Stomach (tissue), 9 donors: Measurements from ENCODE around the gene RHBDL1. TPM values are rescaled to one million over a fixed set of nuclear protein-coding genes. Genes with fewer than 3 reads are reported as not detected.
"Not testable (repeated sequence)": the region's sequence is repeated elsewhere in the genome, so short reads cannot be mapped to it uniquely, and the experiment has no call there.

ENCODE experiments used
- DNase-seq, 2 donors: peaks; one replicate each; pipeline versions ENCODE4 v3.0.0 to v3.0.0-alpha.2; 2013 to 2019
- H3K27ac ChIP-seq, 5 donors: fragments of 200-600 bp in 4 of 5; sonication (generic) in 4 of 5; one replicate each; pipeline ENCODE4 v1.5.1; 2013 to 2019; ENCODE audit warnings: mild to moderate bottlenecking in 1 of 5, moderate library complexity in 1 of 5
- H3K27me3 ChIP-seq, 3 donors: fragments of 200-600 bp; sonication (generic); one replicate each; pipeline ENCODE4 v1.5.1; 2017 to 2019; ENCODE audit warnings: mixed run types in 1 of 3
- H3K36me3 ChIP-seq, 4 donors: fragments of 200-600 bp; sonication (generic); 1 replicate in 3 of 4; 2 replicates in 1 of 4; pipeline ENCODE4 v1.5.1; 2016 to 2019
- H3K4me1 ChIP-seq, 4 donors: fragments of 200-600 bp; sonication (generic); one replicate each; pipeline ENCODE4 v1.5.1; 2016 to 2019
- H3K4me3 ChIP-seq, 4 donors: fragments of 200-600 bp; sonication (generic) in 3 of 4; one replicate each; pipeline ENCODE4 v1.5.1; 2016 to 2019; ENCODE audit warnings: mild to moderate bottlenecking in 1 of 4
- H3K9me3 ChIP-seq, 4 donors: fragments of 200-600 bp; sonication (generic); one replicate each; pipeline ENCODE4 v1.5.1; 2016 to 2019
- EP300 ChIP-seq: sonication (generic); formaldehyde crosslinking; IDR thresholded peaks from one replicate; pipeline ENCODE4 v1.6.1; 2017; ENCODE audit warnings: antibody characterized with exemption
- POLR2A ChIP-seq, 4 donors: fragments of 450-650 bp; IDR thresholded peaks; one replicate each; pipeline ENCODE4 v1.6.1; 2016; ENCODE audit warnings: antibody characterized with exemption in 4 of 4, control low read depth in 2 of 4, mild to moderate bottlenecking in 1 of 4, moderate library complexity in 1 of 4
- POLR2AphosphoS5 ChIP-seq, 3 donors: sonication (generic); formaldehyde crosslinking; IDR thresholded peaks; one replicate each; pipeline ENCODE4 v1.6.1; 2016; ENCODE audit warnings: antibody characterized with exemption in 3 of 3
- WGBS, 5 donors: extraction: QIAGEN DNeasy Blood & Tissue Kit in 3 of 5; methylation state at CpG; one replicate each; pipeline versions ENCODE4 v1.1.5 to v1.1.7; 2013 to 2018; 5-methylcytosine and 5-hydroxymethylcytosine counted together
- intact Hi-C: fragments of 100-400 bp; cut with DNase I; formaldehyde crosslinking; loops from one replicate; pipeline ENCODE4 v1.15.1; 2023; ENCODE audit warnings: low total_unique reads
- polyA plus RNA-seq, 3 donors: library from polyadenylated mRNA; stranded (reverse); fragments of 200-250 nt; gene quantifications; one replicate each; pipeline ENCODE4 v1.2.3, GENCODE V29; 2013
- total RNA-seq, 5 donors: library from RNA; depleted of rRNA; stranded (reverse); fragments of >200 nt; gene quantifications; one replicate each; pipeline versions ENCODE4 v1.1.0 to v1.2.3, GENCODE V29; 2014 to 2016
- TF ChIP-seq, protein P1 (sequence below), 7 experiments: fragments of 450-650 bp in 4 of 7; fragments of 200-600 bp in 3 of 7; sonication (generic) in 3 of 7; IDR thresholded peaks; one replicate each; pipeline ENCODE4 v1.5.1; 2016 to 2019; ENCODE audit warnings: antibody characterized with exemption in 7 of 7, control low read depth in 2 of 7, mild to moderate bottlenecking in 1 of 7
- donor health status: healthy with polysubstance abuse.
- donor health status: Bipolar disorder and iron deficiency.
- donor health status: healthy.

RHBDL1 gene
- total and polyA plus RNA-seq, 8 donors = 1.3 to 48.7 (median 3.3) TPM; not detected in 3

DNA sequence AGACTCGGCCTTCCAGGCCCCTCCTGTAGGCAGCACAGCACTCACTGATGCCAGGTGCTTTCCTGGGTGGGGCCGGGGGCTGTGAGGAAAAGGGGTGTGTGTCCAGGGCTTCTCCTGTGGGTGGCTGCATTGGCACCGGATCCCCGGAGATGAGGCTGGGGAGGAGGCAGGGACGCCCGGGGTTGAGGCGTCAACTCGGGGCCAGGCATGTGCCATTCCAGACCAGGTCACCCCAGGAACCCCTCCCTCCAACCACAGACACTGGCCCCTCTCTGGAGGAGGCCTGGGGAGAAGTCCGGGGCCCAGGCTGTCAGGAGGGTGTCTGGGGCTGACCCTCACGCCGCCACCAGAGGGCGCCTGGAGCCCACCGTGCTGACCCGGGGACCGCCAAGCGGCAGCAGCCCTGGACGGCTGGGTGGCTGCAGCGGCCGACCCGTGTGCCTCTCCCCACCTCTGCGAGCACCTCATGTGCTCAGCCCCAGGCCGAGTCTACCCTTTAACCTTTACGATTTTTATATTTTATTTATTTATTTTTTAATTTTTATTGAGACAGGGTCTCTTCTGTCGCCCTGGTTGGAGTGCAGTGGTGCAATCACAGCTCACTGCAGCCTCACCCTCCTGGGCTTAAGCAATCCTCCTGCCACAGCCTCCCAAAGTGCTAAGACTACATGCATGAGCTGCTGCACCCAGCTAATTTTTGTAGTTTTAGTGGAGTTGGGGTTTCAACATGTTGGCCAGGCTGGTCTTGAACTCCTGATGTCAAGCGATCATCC, 36.3 kb downstream of the RHBDL1 start:
- peak; percentile 83 to 92 for DNase-seq
- Histone ChIP-seq H3K4me1 (peaks cover 22 to 43% (median 35%) of the 10 kb centered on the region in 4 donors), H3K27ac (no peak overlapping the region), H3K27me3 (peaks cover 37 to 90% (median 54%) of the 10 kb centered on the region in 3 donors), H3K36me3 (no peaks in the 10 kb centered on the region), H3K9me3 (no peaks in the 10 kb centered on the region), H3K4me3 (no peak overlapping the region)
- intact Hi-C loops = loop anchor here (5.0 kb wide), 2 partner anchors 71 to 341 kb away; no protein-coding TSS in a partner anchor
- whole genome bisulfite sequencing, 5 donors = 7 to 10% (median 9%) methylated on average over 17 to 25 of the region's 25 CpGs
- TF ChIP-seq, protein P1, sequence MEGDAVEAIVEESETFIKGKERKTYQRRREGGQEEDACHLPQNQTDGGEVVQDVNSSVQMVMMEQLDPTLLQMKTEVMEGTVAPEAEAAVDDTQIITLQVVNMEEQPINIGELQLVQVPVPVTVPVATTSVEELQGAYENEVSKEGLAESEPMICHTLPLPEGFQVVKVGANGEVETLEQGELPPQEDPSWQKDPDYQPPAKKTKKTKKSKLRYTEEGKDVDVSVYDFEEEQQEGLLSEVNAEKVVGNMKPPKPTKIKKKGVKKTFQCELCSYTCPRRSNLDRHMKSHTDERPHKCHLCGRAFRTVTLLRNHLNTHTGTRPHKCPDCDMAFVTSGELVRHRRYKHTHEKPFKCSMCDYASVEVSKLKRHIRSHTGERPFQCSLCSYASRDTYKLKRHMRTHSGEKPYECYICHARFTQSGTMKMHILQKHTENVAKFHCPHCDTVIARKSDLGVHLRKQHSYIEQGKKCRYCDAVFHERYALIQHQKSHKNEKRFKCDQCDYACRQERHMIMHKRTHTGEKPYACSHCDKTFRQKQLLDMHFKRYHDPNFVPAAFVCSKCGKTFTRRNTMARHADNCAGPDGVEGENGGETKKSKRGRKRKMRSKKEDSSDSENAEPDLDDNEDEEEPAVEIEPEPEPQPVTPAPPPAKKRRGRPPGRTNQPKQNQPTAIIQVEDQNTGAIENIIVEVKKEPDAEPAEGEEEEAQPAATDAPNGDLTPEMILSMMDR (IDR thresholded peaks at IDR 0.05) = peak in 5 of 7 experiments; percentile 74 to 97 (median 85)
- TF ChIP-seq POLR2A (IDR thresholded peaks at IDR 0.05) = no peak
- TF ChIP-seq EP300 = no peak
- peak in 2 of 3 donors; percentile 12 to 14 for TF ChIP-seq POLR2AphosphoS5 (IDR thresholded peaks at IDR 0.05)

DNA sequence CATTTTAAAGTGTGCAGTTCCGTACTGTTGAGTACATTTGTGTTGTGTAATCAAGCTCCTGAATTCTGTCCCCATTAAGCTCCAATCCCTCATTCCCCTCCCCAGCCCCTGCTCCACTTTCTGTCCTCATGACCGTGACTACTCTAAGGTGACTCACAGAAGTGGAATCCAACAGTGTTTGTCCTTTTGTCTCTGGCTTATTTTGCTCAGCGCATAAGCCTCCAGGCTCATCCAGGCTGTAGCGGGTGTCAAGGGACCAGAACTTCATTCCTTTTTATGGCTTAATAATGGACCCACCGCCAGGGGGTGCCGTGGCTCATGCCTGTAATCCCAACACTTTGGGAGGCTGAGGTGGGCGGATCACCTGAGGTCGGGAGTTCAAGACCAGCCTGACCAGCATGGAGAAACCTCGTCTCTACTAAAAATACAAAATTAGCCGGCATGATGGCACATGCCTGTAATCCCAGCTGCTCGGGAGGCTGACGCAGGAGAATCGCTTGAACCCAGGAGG, 37.3 kb downstream of the RHBDL1 start:
- peak in 1 of 2 donors; percentile 45 for DNase-seq
- intact Hi-C loops = loop anchor here (5.0 kb wide), 2 partner anchors 70 to 340 kb away; no protein-coding TSS in a partner anchor
- TF ChIP-seq, protein P1 (IDR thresholded peaks at IDR 0.05) = peak in 3 of 7 experiments; percentile 16 to 23 (median 17)

DNA sequence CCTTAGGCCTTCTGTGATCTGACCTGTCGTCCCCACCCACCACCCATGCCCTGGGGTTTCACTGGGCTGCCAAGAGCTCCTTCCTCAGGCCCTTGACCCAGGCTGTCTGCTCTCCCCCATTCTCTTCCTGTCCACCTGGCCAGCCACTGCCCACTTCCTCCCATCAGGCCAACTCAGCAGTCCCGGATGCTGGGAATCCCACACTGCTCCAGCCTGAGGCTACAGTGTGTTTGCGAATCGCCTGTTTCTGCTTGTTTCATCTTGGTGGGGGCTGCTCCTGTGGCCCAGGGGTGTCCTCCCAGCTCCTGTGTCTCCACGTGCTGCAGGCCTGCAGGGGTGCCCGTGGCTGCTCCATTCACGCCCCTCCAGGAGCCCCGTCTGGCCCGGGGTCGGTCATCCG, 38.6 kb downstream of the RHBDL1 start:
- H3K4me3 ChIP-seq = no peak overlapping the region
- H3K27me3 ChIP-seq = peaks cover 16 to 79% (median 30%) of the 10 kb centered on the region in 3 donors
- H3K36me3 ChIP-seq = peaks cover 0 to 6% (median 0%) of the 10 kb centered on the region in 4 donors
- 51 to 77% (median 68%) methylated on average over 5 to 11 of the region's 11 CpGs for WGBS, 5 donors
- TF ChIP-seq POLR2AphosphoS5 (IDR thresholded peaks at IDR 0.05) (no peak), POLR2A (IDR thresholded peaks at IDR 0.05) (no peak), EP300 (no peak)
- TF ChIP-seq, protein P1 (IDR thresholded peaks at IDR 0.05) = no peak
- peaks cover 22 to 54% (median 45%) of the 10 kb centered on the region in 4 donors for H3K4me1 ChIP-seq
- no peak for DNase-seq
- intact Hi-C loops = loop anchor here (5.0 kb wide), 2 partner anchors 68 to 338 kb away; no protein-coding TSS in a partner anchor
- no peaks in the 10 kb centered on the region for H3K9me3 ChIP-seq
- H3K27ac ChIP-seq = no peak overlapping the region

More for the DNA sequence above, 37.3 kb downstream of the RHBDL1 start:
- H3K9me3 ChIP-seq, H3K36me3 ChIP-seq, H3K27ac ChIP-seq, H3K4me3 ChIP-seq: not testable (repeated sequence)
- WGBS, 5 donors = 42 to 54% (median 47%) methylated on average over 12 to 13 of the region's 13 CpGs
- Histone ChIP-seq H3K27me3 (peaks cover 29 to 90% (median 43%) of the 10 kb centered on the region in 3 donors), H3K4me1 (peaks cover 22 to 46% (median 36%) of the 10 kb centered on the region in 4 donors)
